PC-9 (cell line): ENCODE measurements around the gene PRTG. TPM values are rescaled to one million over a fixed set of nuclear protein-coding genes. Genes with fewer than 3 reads are reported as not detected.

Experiments
- BruUV-seq: library from RNA; stranded (reverse); fragments of 400-500 nt; replicated peaks from 2 replicates; lab custom pipeline; 2021; lab: Mats Ljungman, UMichigan
- CTCF ChIA-PET: fragments of 300-600 bp; sonication (Branson Sonifier 250); formaldehyde crosslinking; loops from one replicate; lab custom pipeline; 2022; ENCODE audit warnings: antibody characterized with exemption; lab: Charles Lee
- POLR2A ChIA-PET: fragments of 300-600 bp; sonication (Branson Sonifier 250); formaldehyde crosslinking; loops from one replicate; lab custom pipeline; 2022; ENCODE audit warnings: antibody characterized with exemption; ENCODE audit not compliant: unreplicated experiment; lab: Charles Lee
- DNase-seq, 2 experiments: peaks; one replicate each; pipeline versions ENCODE4 v3.0.0 to v3.0.0-alpha.2; 2015 to 2022; ENCODE audit warnings: mixed read lengths in 1 of 2
- H2AFZ ChIP-seq: fragments of 200-600 bp; sonication (generic); 2 replicates; pipeline ENCODE4 v1.8.1; 2017; ENCODE audit warnings: antibody characterized with exemption
- H3F3A ChIP-seq: fragments of 200-600 bp; sonication (generic); 2 replicates; pipeline ENCODE4 v1.8.1; 2017; ENCODE audit warnings: antibody characterized with exemption, mild to moderate bottlenecking, low read depth; ENCODE audit not compliant: insufficient read depth
- H3K27ac ChIP-seq: fragments of 200-600 bp; sonication (generic); 2 replicates; pipeline ENCODE4 v1.6.1; 2016; ENCODE audit warnings: mixed run types
- H3K27me3 ChIP-seq: fragments of 200-600 bp; sonication (generic); 2 replicates; pipeline ENCODE4 v1.6.1; 2016; ENCODE audit warnings: low read depth, mixed run types; ENCODE audit not compliant: insufficient read depth
- H3K36me3 ChIP-seq: fragments of 200-600 bp; sonication (generic); 2 replicates; pipeline ENCODE4 v1.6.1; 2016; ENCODE audit warnings: low read depth, mixed run types
- H3K4me1 ChIP-seq: fragments of 200-600 bp; sonication (generic); replicated peaks from 2 replicates; pipeline ENCODE4 v1.6.1; 2016; ENCODE audit warnings: mixed run types; ENCODE audit not compliant: insufficient read depth
- H3K4me2 ChIP-seq: fragments of 200-600 bp; sonication (generic); 2 replicates; pipeline ENCODE4 v1.6.1; 2017; ENCODE audit warnings: mixed run types
- H3K4me3 ChIP-seq: fragments of 200-600 bp; sonication (generic); 2 replicates; pipeline ENCODE4 v1.6.1; 2016; ENCODE audit warnings: mixed run types
- H3K79me2 ChIP-seq: fragments of 200-600 bp; sonication (generic); 2 replicates; pipeline ENCODE4 v1.6.1; 2017; ENCODE audit warnings: low read depth, mixed run types
- H3K9me2 ChIP-seq: fragments of 200-600 bp; sonication (generic); 2 replicates; pipeline ENCODE4 v1.8.1; 2017; ENCODE audit warnings: mild to moderate bottlenecking; ENCODE audit not compliant: insufficient read depth
- H3K9me3 ChIP-seq: fragments of 200-600 bp; sonication (generic); 2 replicates; pipeline ENCODE4 v1.8.1; 2016; ENCODE audit warnings: low read depth; ENCODE audit not compliant: insufficient read depth
- H4K20me1 ChIP-seq: fragments of 200-600 bp; sonication (generic); 2 replicates; pipeline ENCODE4 v1.8.1; 2017; ENCODE audit not compliant: insufficient read depth
- EZH2 ChIP-seq: fragments of 200-600 bp; sonication (generic); IDR thresholded peaks from 2 replicates; pipeline ENCODE4 v1.8.0; 2017; ENCODE audit warnings: antibody characterized with exemption, low read depth
- intact Hi-C: fragments of 100-400 bp; cut with micrococcal nuclease; formaldehyde crosslinking; loops from one replicate; pipeline ENCODE4 v1.10.0; 2022; ENCODE audit not compliant: unreplicated experiment
- total RNA-seq: library from RNA; stranded (reverse); gene quantifications from 2 replicates; pipeline ENCODE4 v1.2.3, GENCODE V29; 2021
- TF ChIP-seq, protein P1 (sequence below): fragments of 200-600 bp; sonication (generic); conservative IDR thresholded peaks from 2 replicates; pipeline ENCODE4 v1.6.1; 2017; ENCODE audit warnings: mixed run types, antibody characterized with exemption, mild to moderate bottlenecking, moderate library complexity

The PRTG gene
- total RNA-seq, 1 experiment from 2014 or later = 11.4 TPM

DNA sequence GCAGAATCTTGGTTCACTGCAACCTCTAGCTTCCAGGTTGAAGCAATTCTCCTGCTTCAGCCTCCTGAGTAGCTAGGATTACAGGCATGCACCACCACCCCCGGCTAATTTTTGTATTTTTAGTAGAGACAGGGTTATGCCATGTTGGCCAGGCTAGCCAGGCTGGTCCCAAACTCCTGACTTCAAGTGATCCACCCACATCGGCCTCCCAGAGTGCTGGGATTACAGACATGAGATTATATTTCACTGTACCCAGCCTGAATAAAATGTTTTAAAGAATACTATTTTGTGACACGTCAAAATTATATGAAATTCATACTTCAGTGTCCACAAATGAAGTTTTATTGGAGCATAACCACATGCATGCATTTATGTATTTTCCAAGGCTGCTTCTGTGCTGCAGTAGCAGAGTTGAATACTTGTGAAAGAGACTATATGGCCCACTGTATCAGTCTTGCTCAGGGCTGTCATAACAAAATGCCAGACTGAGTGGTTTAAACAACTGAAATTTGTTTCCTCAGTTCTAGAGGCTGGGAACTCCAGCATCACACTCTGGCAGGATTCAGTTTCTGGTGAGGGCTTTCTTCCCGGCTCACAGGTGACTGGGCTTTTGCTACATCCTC lies 77.2 kb downstream of the PRTG start:
- Histone ChIP-seq H3K27me3 (no peaks in the 10 kb centered on the region), H3K9me2 (no peaks in the 10 kb centered on the region), H3K9me3 (no peaks in the 10 kb centered on the region), H3K36me3 (no peaks in the 10 kb centered on the region), H3F3A (no peaks in the 10 kb centered on the region), H2AFZ (no peak overlapping the region), H3K4me2 (no peak overlapping the region), H4K20me1 (no peaks in the 10 kb centered on the region), H3K27ac (no peak overlapping the region), H3K79me2 (no peaks in the 10 kb centered on the region), H3K4me3 (no peak overlapping the region), H3K4me1 (no peaks in the 10 kb centered on the region)
- intact Hi-C loops = no loop called here
- no peak for DNase-seq
- TF ChIP-seq EZH2 = no peak
- TF ChIP-seq, protein P1, sequence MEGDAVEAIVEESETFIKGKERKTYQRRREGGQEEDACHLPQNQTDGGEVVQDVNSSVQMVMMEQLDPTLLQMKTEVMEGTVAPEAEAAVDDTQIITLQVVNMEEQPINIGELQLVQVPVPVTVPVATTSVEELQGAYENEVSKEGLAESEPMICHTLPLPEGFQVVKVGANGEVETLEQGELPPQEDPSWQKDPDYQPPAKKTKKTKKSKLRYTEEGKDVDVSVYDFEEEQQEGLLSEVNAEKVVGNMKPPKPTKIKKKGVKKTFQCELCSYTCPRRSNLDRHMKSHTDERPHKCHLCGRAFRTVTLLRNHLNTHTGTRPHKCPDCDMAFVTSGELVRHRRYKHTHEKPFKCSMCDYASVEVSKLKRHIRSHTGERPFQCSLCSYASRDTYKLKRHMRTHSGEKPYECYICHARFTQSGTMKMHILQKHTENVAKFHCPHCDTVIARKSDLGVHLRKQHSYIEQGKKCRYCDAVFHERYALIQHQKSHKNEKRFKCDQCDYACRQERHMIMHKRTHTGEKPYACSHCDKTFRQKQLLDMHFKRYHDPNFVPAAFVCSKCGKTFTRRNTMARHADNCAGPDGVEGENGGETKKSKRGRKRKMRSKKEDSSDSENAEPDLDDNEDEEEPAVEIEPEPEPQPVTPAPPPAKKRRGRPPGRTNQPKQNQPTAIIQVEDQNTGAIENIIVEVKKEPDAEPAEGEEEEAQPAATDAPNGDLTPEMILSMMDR = no peak
- ChIA-PET POLR2A (no interaction called here), CTCF (no interaction called here)
- no TSS peak for BruUV-seq

DNA sequence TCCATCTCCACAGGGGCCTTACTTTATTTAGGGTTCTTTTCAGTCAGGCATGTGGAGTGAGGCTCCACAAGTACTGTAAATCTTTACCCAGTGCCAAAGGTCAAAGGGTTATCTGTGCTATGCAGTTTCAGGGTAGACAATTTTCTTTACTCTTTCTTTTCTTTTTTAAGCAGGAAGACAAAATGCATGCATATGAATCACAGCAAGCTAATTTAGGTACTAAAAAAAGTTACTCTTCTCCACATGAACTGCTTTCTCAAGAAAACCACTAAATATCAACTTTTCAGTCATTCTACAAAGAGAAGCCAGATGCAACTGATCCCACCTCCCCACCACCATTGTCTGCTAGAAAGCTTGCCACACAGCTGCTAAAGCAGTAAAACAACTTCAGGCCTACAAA lies 81.5 kb downstream of the PRTG start:
- Histone ChIP-seq H3F3A (no peaks in the 10 kb centered on the region), H3K36me3 (no peaks in the 10 kb centered on the region), H3K4me2 (no peak overlapping the region), H3K27me3 (no peaks in the 10 kb centered on the region), H3K4me3 (no peak overlapping the region), H3K9me3 (no peaks in the 10 kb centered on the region), H3K4me1 (no peaks in the 10 kb centered on the region), H3K79me2 (no peaks in the 10 kb centered on the region), H3K27ac (no peak overlapping the region), H2AFZ (no peak overlapping the region), H3K9me2 (no peaks in the 10 kb centered on the region), H4K20me1 (no peaks in the 10 kb centered on the region)
- intact Hi-C loops = no loop called here
- ChIA-PET CTCF (no interaction called here), POLR2A (no interaction called here)
- BruUV-seq = no TSS peak
- TF ChIP-seq, protein P1 = no peak
- no peak for TF ChIP-seq EZH2
- no peak for DNase-seq

DNA sequence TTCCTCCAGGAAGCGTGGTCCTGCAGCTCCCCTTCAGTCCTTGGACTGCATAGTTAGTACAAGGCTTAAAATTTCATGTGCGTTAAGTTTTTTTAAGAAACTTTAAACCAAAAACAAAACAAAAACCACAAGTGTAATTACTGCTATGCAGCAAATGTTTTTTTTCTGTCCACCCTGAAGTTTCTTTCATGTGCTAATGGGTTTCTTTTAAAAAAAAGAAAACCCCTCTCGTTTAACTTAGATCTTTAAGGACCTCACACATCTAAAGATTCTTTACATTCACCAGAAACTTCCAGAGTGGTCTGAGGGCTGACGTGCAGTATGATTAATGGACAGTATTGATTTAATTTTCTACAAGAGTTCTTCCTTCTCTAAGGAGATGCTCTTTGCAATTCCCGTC lies 82.8 kb downstream of the PRTG start:
- no peaks in the 10 kb centered on the region for H3F3A ChIP-seq
- H3K9me3 ChIP-seq = no peaks in the 10 kb centered on the region
- no peak overlapping the region for H2AFZ ChIP-seq
- TF ChIP-seq EZH2 = no peak
- TF ChIP-seq, protein P1 = no peak
- H3K4me1 ChIP-seq = no peaks in the 10 kb centered on the region
- no peaks in the 10 kb centered on the region for H3K9me2 ChIP-seq
- POLR2A ChIA-PET = no interaction called here
- no peak overlapping the region for H3K4me3 ChIP-seq
- no TSS peak for BruUV-seq
- no peak for DNase-seq
- intact Hi-C loops = no loop called here
- no peaks in the 10 kb centered on the region for H3K79me2 ChIP-seq
- H3K27me3 ChIP-seq = no peaks in the 10 kb centered on the region
- H3K36me3 ChIP-seq = no peaks in the 10 kb centered on the region
- no peaks in the 10 kb centered on the region for H4K20me1 ChIP-seq
- no peak overlapping the region for H3K4me2 ChIP-seq
- CTCF ChIA-PET = interaction anchor here (0.6 kb wide), 1 partner anchor 46 kb away, joined by 3 read pairs; no protein-coding TSS in a partner anchor
- no peak overlapping the region for H3K27ac ChIP-seq
